Cortex of kidney (tissue), 1 donor: ENCODE results near the gene ZNF407.
"Not testable (repeated sequence)": the region's sequence is repeated elsewhere in the genome, so short reads cannot be mapped to it uniquely, and the experiment has no call there.

Experiments used
- DNase-seq: peaks from one replicate; lab custom pipeline; 2025; lab: John Stamatoyannopoulos, UW

ZNF407 gene

GRCh38 chr18:75072672-75073371, 475.2 kb downstream of the ZNF407 start:
- no peak for DNase-seq

GRCh38 chr18:75073654-75074053, 476.0 kb downstream of the ZNF407 start:
- no peak for DNase-seq

GRCh38 chr18:75074196-75075015, 476.7 kb downstream of the ZNF407 start:
- no peak for DNase-seq

- DNase-seq = no peak
Measured at GRCh38 chr18:75075016-75075305, 477.3 kb downstream of the ZNF407 start.

- DNase-seq = no peak
Measured at GRCh38 chr18:75075429-75075841, 477.8 kb downstream of the ZNF407 start.

GRCh38 chr18:75076286-75076685, 478.6 kb downstream of the ZNF407 start:
- no peak for DNase-seq

GRCh38 chr18:75081486-75081885, 483.8 kb downstream of the ZNF407 start:
- DNase-seq = no peak

GRCh38 chr18:75083131-75083530, 485.5 kb downstream of the ZNF407 start:
- no peak for DNase-seq

- DNase-seq = no peak
Measured at GRCh38 chr18:75083761-75084160, 486.1 kb downstream of the ZNF407 start.

- DNase-seq = not testable (repeated sequence)
Measured at GRCh38 chr18:75085676-75086075, 488.0 kb downstream of the ZNF407 start.

GRCh38 chr18:75086494-75087034, 488.9 kb downstream of the ZNF407 start:
- no peak for DNase-seq

- DNase-seq = no peak
Measured at GRCh38 chr18:75087119-75088020, 489.7 kb downstream of the ZNF407 start.

- no peak for DNase-seq
Measured at GRCh38 chr18:75088021-75088506, 490.4 kb downstream of the ZNF407 start.

GRCh38 chr18:75088622-75089211, 491.0 kb downstream of the ZNF407 start:
- no peak for DNase-seq

- DNase-seq = no peak
Measured at GRCh38 chr18:75089748-75090327, 492.2 kb downstream of the ZNF407 start.

GRCh38 chr18:75090336-75090735, 492.7 kb downstream of the ZNF407 start:
- DNase-seq = no peak

- no peak for DNase-seq
Measured at GRCh38 chr18:75097491-75098225, 500.0 kb downstream of the ZNF407 start.

GRCh38 chr18:75100832-75101630, 503.4 kb downstream of the ZNF407 start:
- DNase-seq = no peak

- no peak for DNase-seq
Measured at GRCh38 chr18:75101916-75102315, 504.2 kb downstream of the ZNF407 start.

- not testable (repeated sequence) for DNase-seq
Measured at GRCh38 chr18:75104029-75104428, 506.4 kb downstream of the ZNF407 start.
